Endothelial cell of umbilical vein (primary cell): ENCODE data around the gene SIVA1.

Experiments used
- CTCF ChIP-seq, 2 donors: IDR thresholded peaks; 1 replicate in 1 of 2; 2 replicates in 1 of 2; pipeline ENCODE4 v1.5.1; 2011; ENCODE audit warnings: low read length in 2 of 2, mild to moderate bottlenecking in 2 of 2, moderate library complexity in 2 of 2, control low read depth in 1 of 2, inconsistent platforms in 1 of 2, low read depth in 1 of 2; ENCODE audit not compliant: insufficient read depth in 1 of 2; ENCODE audit errors: extremely low read depth in 1 of 2
- EZH2 ChIP-seq: IDR thresholded peaks from 2 replicates; pipeline ENCODE4 v1.6.1; 2012; ENCODE audit warnings: borderline replicate concordance, low read depth, mild to moderate bottlenecking, moderate library complexity, low read length, inconsistent platforms; ENCODE audit not compliant: severe bottlenecking
- GATA2 ChIP-seq: IDR thresholded peaks from 2 replicates; pipeline ENCODE4 v1.7.0; 2011; ENCODE audit warnings: low read depth, mild to moderate bottlenecking, moderate library complexity, mixed read lengths, low read length; ENCODE audit not compliant: insufficient read length, insufficient read depth
- JUN ChIP-seq: IDR thresholded peaks from 2 replicates; pipeline ENCODE4 v1.6.1; 2011; ENCODE audit warnings: borderline replicate concordance, low read depth; ENCODE audit not compliant: insufficient read length, insufficient read depth
- MAX ChIP-seq: IDR thresholded peaks from 2 replicates; pipeline ENCODE4 v1.6.1; 2011; ENCODE audit not compliant: insufficient read depth, insufficient read length
- MYC ChIP-seq: IDR thresholded peaks from one replicate; pipeline ENCODE4 v1.6.1; 2011; ENCODE audit warnings: mild to moderate bottlenecking, low read depth, low read length
- POLR2A ChIP-seq: IDR thresholded peaks from 2 replicates; pipeline ENCODE4 v1.6.1; 2012; ENCODE audit warnings: low read depth, mild to moderate bottlenecking, control low read depth, low read length

GRCh38 chr14:104793703-104793959, 40.7 kb downstream of the SIVA1 start:
- TF ChIP-seq CTCF (IDR thresholded peaks at IDR 0.05; ENCODE audit: extremely low read depth in 1 of 2, insufficient read depth in 1 of 2, low read depth in 1 of 2, low read length in 2 of 2) (no peak), POLR2A (no peak), EZH2 (no peak), GATA2 (no peak), MAX (no peak), JUN (no peak), MYC (no peak)
